WTC11 (cell line): ENCODE results near the gene NID2.

Experiments
- CREM ChIP-seq: sonication (generic); formaldehyde crosslinking; IDR thresholded peaks from 2 replicates; pipeline ENCODE4 v1.8.1; 2022; ENCODE audit warnings: mild to moderate bottlenecking, missing genetic modification reagents, moderate library complexity
- CTCF ChIP-seq: fragments of 200-600 bp; IDR thresholded peaks from 2 replicates; pipeline ENCODE4 v1.8.0; 2022; ENCODE audit warnings: antibody characterized with exemption
- MYBL2 ChIP-seq: sonication (generic); formaldehyde crosslinking; IDR thresholded peaks from 2 replicates; pipeline ENCODE4 v1.8.1; 2023; ENCODE audit warnings: mild to moderate bottlenecking, moderate library complexity, missing genetic modification reagents
- PREB ChIP-seq: sonication (generic); formaldehyde crosslinking; IDR thresholded peaks from 2 replicates; pipeline ENCODE4 v1.8.1; 2022; ENCODE audit warnings: mild to moderate bottlenecking, missing genetic modification reagents, moderate library complexity, borderline replicate concordance

GRCh38 chr14:52026901-52027300 lies 42.0 kb downstream of the NID2 start:
- TF ChIP-seq PREB (CRISPR knock-in tag) (no peak), CTCF (no peak), CREM (CRISPR knock-in tag) (no peak), MYBL2 (CRISPR knock-in tag) (no peak)
